Measurements from ENCODE around the gene DNAJC12. TPM values are rescaled to one million over a fixed set of nuclear protein-coding genes. Genes with fewer than 3 reads are reported as not detected.
A peak's percentile ranks its signal among the peaks of the same experiment; 100 is the strongest.

The DNAJC12 gene
- total and polyA plus RNA-seq, 2 of the 8 experiments (the other 6 are each of a cell fraction or from before 2014, with no cell fraction given) = 0.86 to 4.2 TPM

DNA sequence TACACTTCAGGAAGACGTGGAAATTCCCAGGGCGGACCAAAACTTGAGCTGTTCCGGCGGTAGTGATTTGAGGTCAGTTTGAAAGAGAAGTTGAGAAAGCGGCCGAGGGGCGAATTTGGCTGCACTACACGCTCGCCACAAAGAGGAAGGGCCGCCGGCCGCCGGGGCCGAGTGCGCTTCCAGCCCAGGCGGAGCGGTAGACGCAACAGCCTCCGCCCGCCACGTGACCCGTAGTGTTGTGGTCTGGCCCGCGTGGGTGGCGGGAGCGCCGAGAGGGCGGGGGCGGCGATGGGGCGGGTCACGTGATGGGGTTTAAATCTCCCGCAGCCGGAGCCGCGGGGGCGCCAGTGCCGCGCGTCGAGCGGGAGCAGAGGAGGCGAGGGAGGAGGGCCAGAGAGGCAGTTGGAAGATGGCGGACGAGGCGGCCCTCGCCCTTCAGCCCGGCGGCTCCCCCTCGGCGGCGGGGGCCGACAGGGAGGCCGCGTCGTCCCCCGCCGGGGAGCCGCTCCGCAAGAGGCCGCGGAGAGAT is 46.4 kb upstream of the DNAJC12 start, which contains the start of gene SIRT1 (continued):
- TF ChIP-seq, protein P1, sequence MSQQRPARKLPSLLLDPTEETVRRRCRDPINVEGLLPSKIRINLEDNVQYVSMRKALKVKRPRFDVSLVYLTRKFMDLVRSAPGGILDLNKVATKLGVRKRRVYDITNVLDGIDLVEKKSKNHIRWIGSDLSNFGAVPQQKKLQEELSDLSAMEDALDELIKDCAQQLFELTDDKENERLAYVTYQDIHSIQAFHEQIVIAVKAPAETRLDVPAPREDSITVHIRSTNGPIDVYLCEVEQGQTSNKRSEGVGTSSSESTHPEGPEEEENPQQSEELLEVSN (IDR thresholded peaks at IDR 0.05) = peak; percentile 83
- TF ChIP-seq POLR2AphosphoS5 (IDR thresholded peaks at IDR 0.05; ENCODE audit: low read depth, low read length) (peak; percentile 99), SP1 (IDR thresholded peaks at IDR 0.05; ENCODE audit: low read depth, low read length) (no peak), POLR2A (IDR thresholded peaks at IDR 0.05; ENCODE audit: control extremely low read depth in 1 of 2, low read depth in 2 of 2, low read length in 2 of 2) (peak; percentile 99), TAF7 (optimal IDR thresholded peaks at IDR 0.05; ENCODE audit: borderline replicate concordance, low read depth, low read length) (peak; percentile 96), BACH1 (IDR thresholded peaks at IDR 0.05; ENCODE audit: low read length) (no peak), CREB1 (IDR thresholded peaks at IDR 0.05) (peak; percentile 71), GTF2F1 (IDR thresholded peaks at IDR 0.05; ENCODE audit: borderline replicate concordance, low read depth, low read length) (peak; percentile 84), BCL11A (IDR thresholded peaks at IDR 0.05; ENCODE audit: low read depth in 2 of 2, low read length in 2 of 2) (no peak), CHD2 (IDR thresholded peaks at IDR 0.05; ENCODE audit: low read length) (peak; percentile 43; the same call in 1 of the 2 replicates), TEAD4 (IDR thresholded peaks at IDR 0.05; ENCODE audit: low read depth, low read length) (0 out of 2 replicates have a peak, but pooled peaks have one; percentile 5), HDAC6 (IDR thresholded peaks at IDR 0.05; ENCODE audit: low read depth, low read length) (no peak), KDM4A (IDR thresholded peaks at IDR 0.05; ENCODE audit: low read depth, low read length, severe bottlenecking) (peak; percentile 7), PHF8 (conservative IDR thresholded peaks at IDR 0.05; ENCODE audit: low read depth, low read length) (peak; percentile 82; the same call in 1 of the 2 replicates), RFX5 (IDR thresholded peaks at IDR 0.05; ENCODE audit: borderline replicate concordance, low read depth, low read length) (no peak), NANOG (IDR thresholded peaks at IDR 0.05; ENCODE audit: insufficient read depth, low read depth, low read length, poor library complexity, severe bottlenecking) (peak; percentile 40), EP300 (IDR thresholded peaks at IDR 0.05; ENCODE audit: borderline replicate concordance in 1 of 2, low read depth in 2 of 2, low read length in 2 of 2) (peak in 1 of 2 experiments; percentile 37; a peak in 1 of 3 replicates), RAD21 (IDR thresholded peaks at IDR 0.05 in 1 of 2, conservative IDR thresholded peaks at IDR 0.05 in 1 of 2; ENCODE audit: low read depth in 2 of 2, low read length in 2 of 2) (peak in 1 of 2 experiments; percentile 19; a peak in 3 of 4 replicates), TBP (IDR thresholded peaks at IDR 0.05; ENCODE audit: low read depth, low read length) (peak; percentile 95), RNF2 (IDR thresholded peaks at IDR 0.05; ENCODE audit: borderline replicate concordance, low read depth, low read length, missing control alignments, poor library complexity, severe bottlenecking) (no peak)
- TF ChIP-seq, protein P2, sequence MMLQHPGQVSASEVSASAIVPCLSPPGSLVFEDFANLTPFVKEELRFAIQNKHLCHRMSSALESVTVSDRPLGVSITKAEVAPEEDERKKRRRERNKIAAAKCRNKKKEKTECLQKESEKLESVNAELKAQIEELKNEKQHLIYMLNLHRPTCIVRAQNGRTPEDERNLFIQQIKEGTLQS (IDR thresholded peaks at IDR 0.05; ENCODE audit: insufficient read depth, low read depth, low read length) = peak; percentile 91
- TF ChIP-seq, protein P3, sequence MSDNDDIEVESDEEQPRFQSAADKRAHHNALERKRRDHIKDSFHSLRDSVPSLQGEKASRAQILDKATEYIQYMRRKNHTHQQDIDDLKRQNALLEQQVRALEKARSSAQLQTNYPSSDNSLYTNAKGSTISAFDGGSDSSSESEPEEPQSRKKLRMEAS (IDR thresholded peaks at IDR 0.05) = peak; percentile 98
